TTC549 (cell line): ENCODE results near the gene CCDC167.

Experiments
- FAIRE-seq: peaks from 2 replicates; lab custom pipeline; 2012; peaks lifted over from hg19 to GRCh38; lab: Jason Lieb, UNC

Gene CCDC167

GRCh38 chr6:37487591-37488380 lies 11.9 kb downstream of the CCDC167 start:
- no peak for FAIRE-seq

GRCh38 chr6:37486121-37486839 lies 13.4 kb downstream of the CCDC167 start:
- FAIRE-seq: no peak

- no peak for FAIRE-seq
Observed at GRCh38 chr6:37485291-37485702, 14.4 kb downstream of the CCDC167 start.

- no peak for FAIRE-seq
Observed at GRCh38 chr6:37484786-37485170, 14.9 kb downstream of the CCDC167 start.

- FAIRE-seq: no peak
Observed at GRCh38 chr6:37483917-37484785, 15.5 kb downstream of the CCDC167 start.

DNA sequence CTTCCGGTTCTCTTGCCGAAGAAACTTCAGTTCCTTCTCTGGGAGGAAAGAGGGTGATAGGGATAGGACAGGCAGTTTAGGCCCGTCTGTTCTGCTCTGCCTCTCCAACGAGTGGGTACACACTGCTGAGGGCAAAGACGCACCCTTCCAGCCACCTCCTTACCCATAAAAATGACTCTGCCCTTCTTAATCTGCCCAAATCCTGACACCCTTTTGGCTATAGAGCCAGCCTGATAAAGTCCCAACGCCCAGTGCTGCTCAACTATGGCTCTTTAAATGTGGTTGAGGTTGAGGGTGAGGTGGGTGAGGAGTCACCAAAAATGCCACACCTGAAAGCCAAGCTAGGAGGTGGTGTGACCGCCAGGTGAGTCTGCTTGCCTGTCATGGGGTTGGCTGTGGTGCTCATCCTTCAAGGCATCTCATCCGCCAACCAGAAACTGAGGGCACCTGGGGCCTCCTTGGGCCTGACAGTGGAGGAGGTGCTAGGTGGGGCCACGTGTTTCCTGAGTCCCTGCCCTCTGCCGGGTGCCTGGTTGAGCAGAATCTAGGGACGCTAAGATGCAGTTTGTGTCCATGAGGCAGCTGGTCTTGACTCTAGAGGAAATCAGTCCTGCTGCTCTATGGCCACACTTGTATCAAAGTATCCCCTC lies 16.3 kb downstream of the CCDC167 start:
- no peak for FAIRE-seq

DNA sequence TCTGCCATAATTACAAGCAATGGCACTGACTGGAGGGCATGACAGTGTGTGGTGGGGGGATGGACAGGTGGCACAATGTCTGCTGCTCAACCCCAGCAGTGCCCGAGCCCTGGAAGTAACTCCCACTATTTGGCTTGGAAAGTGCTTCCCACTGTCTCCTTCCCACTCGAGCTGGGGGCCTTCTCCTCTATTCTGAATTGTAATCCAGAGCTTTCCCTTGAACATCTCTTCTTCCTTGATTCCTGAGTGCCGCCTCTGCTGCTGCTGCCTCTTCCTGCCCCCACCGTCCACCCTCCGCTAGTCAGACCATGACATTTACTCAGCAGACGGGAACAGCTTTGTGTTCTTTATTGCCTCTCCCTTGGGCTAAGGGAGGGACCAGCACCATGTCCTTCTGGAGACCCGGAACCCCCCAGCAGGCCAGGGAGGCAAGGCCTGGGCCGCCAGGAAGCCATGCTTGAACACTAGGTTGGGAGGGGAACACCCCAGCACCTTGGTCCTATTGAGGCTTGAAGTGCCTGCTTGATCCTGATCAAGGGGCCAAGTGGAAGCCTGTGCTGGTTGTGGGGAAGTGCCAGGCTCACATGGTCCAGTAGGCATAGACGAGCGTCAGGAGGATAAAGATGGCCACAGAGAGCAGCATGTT lies 17.0 kb downstream of the CCDC167 start:
- no peak for FAIRE-seq

DNA sequence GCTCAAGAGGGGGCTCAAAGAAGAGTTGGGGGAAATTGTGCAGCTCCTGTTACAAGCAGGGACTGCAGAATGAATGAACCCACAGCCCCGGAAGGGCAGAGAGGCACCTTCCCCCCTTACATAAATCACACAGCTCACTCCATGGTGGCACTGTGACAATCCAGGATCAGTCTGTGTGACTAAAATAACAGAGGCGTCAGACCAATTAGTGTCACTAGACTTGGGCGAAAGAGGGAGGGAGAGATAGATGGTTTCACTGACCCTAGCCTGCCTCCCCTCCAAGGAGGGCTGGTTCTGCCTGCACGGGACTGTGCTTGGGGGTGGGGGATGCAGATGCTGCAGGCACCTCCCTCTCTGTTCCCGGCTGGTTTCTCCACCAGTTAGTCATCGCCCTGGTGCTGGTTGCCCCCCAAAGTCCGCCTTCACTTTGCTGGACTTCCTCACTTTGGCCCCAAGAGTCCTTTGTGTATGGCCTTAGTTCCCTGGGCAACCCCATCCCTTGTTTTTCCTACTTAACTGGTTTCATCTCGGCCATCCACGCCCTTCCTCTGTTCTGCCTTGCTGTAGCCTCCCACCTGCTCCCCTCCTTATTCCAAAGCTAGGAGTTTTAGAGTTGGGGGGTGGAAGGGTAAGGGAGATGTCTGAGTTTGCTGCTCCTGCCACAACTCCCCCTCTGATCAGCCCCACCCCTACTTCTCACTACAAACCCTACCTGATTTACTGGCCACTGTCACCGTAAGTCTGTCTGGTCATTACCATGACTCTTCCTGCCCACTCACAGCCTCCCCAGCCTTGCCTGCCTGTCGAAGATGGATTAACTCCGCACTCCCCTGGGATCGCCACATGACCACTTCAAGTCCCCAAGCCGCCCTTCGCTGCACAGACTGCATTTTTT lies 17.7 kb downstream of the CCDC167 start:
- no peak for FAIRE-seq

GRCh38 chr6:37480951-37481534 lies 18.6 kb downstream of the CCDC167 start:
- no peak for FAIRE-seq

DNA sequence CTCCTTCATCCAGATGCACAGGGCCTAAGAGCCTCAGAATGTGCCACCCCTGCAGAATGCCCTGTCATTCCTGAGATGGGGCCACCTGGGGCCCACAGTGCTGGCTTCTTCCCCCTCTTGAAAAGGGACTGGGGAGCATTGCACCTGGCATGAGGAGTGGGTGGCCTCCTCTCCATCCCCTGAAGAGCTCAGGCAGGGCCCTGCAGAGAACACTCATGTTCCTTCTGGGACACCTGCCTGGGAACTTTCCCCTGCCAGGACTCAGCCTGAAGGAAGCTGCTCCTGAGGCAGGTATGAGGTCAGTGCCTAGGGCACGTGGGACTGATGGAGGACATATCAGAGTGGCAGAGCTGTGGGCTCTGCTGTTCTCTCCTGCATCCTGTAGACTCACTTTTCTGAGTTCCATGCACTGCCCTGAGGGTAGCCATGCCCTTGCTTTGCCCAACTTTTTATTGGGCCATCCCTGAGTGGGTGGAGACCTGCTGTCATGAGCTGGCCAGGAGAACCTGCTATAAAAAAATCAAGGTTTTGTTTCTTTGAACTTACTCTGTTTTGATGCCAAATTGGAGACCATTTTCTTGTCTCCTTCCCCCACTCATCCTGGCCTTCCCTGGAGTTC lies 19.5 kb downstream of the CCDC167 start:
- no peak for FAIRE-seq

DNA sequence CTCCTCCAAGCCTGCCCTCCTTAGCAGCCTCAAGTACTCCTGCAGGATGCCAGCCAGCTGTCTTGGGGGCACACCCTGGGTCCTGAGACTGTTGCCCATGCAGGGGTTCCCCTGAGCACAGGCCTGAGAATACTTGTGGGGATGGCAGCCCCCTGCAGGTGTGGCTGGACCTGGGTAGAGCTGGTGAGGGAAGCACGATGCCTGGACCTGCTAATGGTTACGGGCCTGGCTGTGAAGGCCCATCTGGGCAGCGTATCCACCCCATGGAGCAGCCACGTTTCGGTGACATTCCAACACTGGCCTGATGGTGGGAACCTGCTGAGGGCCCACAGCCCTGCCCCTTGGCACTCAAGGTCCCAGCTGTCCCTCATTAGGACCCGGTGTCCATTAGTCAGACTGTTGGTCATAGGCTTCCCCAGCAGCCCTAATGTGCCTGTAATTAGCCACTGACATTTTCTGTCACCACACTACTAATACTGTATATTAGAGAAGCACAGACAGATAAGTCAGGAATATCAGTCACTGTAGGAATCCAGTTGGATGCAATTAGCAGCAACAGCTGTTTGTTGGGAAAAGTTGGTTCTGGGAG lies 20.3 kb downstream of the CCDC167 start:
- no peak for FAIRE-seq

- FAIRE-seq: no peak
Observed at GRCh38 chr6:37478827-37479226, 20.9 kb downstream of the CCDC167 start.

- no peak for FAIRE-seq
Observed at GRCh38 chr6:37477656-37478435, 21.8 kb downstream of the CCDC167 start.

GRCh38 chr6:37477191-37477590 lies 22.5 kb downstream of the CCDC167 start:
- FAIRE-seq: no peak

- no peak for FAIRE-seq
Observed at GRCh38 chr6:37474316-37474715, 25.4 kb downstream of the CCDC167 start.

DNA sequence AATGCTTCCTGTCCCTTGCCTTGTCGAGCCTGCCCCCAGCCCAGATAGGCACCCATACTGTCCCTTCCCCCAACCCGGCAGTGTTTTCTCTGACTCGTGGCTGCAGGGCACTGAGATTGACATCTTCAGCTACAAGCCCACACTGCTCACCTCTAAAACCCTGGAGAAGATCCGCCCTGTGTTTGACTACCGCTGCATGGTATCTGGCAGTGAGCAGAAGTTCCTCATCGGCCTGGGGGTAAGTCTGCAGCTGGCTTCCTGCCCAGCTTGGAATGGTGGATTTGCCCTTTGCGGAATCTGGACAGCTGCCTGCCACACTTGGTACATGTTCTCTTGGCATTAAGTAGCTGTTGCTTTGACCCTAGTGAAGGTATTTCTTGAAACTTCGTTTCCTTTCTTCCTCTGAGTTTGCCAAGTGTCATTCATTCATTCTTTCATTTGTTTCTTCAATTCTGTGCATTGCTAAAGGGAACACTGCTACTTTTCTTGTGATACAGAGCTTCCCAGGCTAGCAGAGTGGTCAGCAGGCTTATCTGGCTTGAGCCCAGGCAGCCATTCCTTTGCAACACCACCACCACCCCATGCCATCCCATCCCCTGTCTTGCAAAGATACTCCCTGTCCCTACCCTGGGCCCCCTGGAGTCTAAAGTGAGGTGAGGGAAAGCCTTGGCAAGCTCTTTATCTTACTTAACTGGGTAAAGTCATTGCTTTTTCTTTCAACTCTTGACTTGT lies 26.2 kb downstream of the CCDC167 start:
- FAIRE-seq: no peak

DNA sequence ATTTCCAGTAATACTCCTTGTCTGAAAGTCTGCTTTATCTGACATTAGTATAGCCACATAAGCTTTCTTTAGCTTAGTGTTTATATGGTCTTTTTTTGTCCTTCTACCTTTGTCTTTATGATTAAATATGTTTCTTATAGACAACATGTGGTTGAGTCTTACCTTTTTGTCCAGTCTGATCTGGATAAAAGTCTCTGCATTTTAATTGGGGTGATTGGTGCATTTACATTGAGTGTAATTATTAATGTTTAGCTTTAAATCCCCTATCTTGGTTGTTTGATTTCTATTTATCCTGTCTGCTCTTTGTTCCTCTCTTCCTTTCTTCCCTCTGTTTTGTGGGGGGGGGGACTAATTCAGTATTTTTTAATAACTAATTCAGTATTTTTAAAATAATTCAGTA lies 32.0 kb downstream of the CCDC167 start:
- no peak for FAIRE-seq

DNA sequence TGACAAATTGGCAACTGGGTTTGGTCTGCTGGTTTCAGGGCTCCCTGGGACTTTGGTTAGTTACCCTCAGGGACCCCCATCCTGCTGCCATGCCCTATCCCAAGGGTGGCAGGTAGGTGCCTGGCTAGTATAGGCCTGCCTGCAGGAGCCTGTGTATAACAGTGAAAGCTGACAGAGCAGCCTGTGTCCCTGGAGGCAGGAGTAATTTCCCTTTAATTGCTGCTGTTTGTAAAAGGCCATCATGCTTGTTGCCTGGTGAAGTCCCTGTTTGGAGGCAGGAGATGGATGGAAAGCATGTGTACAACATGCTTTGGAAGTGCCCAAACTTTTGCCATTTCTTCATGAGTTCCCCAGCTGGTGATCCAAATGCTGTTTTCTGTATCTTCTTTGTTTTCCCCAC lies 36.6 kb downstream of the CCDC167 start:
- FAIRE-seq: no peak
